ENCODE data around the gene CEP120.

CEP120 gene

DNA sequence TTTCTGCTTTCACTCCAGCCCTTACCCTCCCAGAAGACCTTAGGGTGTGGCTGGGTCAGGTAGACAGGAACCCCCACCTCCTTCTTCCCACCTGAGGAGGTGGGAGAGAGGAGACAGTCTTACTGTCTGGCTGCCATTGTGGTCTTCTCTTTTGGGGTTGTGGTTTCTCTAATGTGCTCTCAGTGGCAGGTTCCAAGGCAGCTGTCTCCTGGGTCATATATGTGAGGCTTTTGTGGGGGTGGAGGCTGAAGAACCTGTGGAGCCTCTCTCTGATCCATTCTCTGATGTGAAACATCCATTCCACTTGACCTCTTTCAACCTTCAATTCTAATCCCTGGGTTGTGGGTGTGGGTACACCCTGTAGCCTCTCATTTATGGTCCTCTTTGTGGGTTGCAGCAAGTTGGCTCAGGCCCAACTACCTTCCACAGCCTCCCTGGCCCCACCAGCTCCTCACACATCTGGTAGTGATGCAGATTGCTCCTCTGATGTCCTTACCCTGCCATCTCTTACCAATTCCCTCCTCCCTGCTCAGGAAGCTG lies 118.4 kb downstream of the CEP120 start:
- DNase-seq (ENCODE audit: low read depth in 3 of 3, low spot score in 1 of 3): no peak

- DNase-seq (ENCODE audit: low read depth in 3 of 3, low spot score in 1 of 3): no peak
These were observed 119.4 kb downstream of the CEP120 start for GRCh38 chr5:123303802-123304201.

DNA sequence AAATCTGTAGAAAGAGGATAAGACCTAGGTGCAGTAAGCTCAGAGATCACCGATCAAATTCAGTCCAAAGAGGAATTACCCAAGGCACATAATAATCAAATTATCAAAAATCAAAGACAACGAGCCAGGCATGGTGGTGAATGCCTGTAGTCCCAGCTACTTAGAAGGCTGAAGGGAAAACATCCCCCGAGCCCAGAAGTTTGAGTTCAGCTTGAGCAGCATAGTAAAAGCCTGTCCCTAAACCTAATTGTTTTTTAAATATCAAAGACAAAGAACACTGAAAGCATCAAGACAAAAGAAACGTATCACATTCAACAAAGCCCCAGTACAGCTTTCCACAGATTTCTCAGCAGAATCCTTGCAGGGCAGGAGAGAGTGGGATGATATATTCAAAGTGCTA lies 122.9 kb downstream of the CEP120 start:
- no peak for DNase-seq (ENCODE audit: low read depth in 3 of 3, low spot score in 1 of 3)

DNA sequence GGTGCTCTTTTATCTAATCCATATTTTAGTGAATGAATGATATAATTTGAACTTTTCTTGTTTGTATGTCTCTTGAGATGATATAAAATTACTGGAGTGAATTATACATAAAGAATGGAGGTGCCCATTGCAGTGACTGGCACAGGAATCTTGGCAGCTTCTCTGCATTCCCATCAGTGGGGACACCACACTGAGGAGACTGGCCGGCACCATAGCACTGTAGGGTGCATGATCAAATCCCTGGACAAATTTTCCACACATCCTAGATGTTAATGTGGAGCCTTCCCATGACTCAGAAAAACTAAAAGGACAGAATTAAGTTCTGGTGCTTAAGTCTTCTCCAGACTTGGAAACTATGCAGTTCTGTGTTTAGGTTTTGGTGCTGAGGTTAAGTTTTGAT lies 124.1 kb downstream of the CEP120 start:
- no peak for DNase-seq (ENCODE audit: low read depth in 3 of 3, low spot score in 1 of 3)

DNA sequence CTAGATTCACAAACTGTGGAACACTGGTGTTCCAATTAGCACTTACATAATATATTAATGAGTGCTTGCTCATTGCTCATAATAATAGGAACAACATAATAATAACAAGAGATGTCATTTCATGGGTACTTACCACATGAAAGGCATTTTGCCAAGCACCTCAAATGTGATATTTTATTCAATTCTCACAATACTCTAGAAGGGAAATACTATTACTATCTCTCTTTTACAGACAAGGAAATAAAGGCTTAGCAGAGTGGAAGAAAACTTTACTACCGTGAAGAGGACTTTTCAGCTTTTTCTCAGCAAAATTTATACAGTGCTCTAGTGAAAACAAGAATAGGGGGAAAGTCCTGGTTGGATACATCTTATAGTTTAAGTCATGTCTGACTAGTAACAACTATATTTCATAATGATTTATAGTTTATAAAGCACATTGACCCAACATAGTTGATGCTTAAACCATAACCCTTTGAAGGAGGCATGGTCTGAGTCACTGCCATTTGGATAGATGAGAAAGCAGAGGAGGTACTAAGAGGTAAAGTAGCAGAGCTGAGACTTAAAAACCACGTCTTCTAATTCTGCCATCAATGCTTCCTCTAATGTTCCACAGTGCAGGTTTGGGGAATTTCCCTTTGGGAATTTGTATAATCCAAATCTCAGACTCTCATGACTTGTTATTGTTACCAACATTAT lies 124.7 kb downstream of the CEP120 start:
- DNase-seq (ENCODE audit: low read depth in 3 of 3, low spot score in 1 of 3): no peak

- DNase-seq (ENCODE audit: low read depth in 3 of 3, low spot score in 1 of 3): no peak
These were observed 125.3 kb downstream of the CEP120 start for GRCh38 chr5:123297866-123298265.

DNA sequence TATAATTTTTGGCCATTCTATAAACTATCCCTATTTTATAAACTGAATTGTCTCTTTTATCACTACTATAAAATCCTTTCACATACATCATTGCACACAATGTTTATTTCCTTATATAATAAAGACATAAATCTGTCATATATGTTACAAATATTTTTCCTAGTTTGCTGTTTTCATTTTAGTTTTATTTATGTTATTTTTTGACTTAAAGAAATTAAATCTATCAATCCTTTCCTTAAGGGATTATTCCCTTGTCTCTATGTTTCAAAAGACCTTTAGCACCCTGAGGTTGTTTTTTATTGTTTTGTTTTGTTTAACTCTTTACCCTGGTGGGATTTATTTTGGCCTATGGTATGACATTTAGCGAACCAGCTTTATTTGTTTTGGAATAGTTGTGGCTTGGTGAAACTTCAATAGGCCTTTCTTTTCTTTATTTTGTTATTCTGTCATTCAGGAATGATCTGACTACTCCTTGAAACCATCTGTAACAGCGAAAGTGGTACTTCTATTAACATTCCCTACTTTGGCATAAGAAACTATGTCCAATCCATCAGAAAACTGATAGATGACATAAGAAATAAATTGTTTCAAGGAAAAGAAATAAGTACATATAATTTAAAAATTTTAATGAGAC lies 125.9 kb downstream of the CEP120 start:
- DNase-seq (ENCODE audit: low read depth in 3 of 3, low spot score in 1 of 3): no peak

All from stimulated activated CD4-positive, alpha-beta T cell treated with anti-CD3 and anti-CD28 coated beads, TNF-alpha, amount 100 ng/mL, for 1 hour (primary cell).